Neural progenitor cell (in vitro differentiated cells): ENCODE data around the gene TMUB1. TPM values are rescaled to one million over a fixed set of nuclear protein-coding genes. Genes with fewer than 3 reads are reported as not detected.
A peak's percentile ranks its signal among the peaks of the same experiment; 100 is the strongest.

ENCODE experiments used
- DNase-seq: peaks from one replicate; pipeline ENCODE4 v3.0.0-alpha.2; 2016; ENCODE audit warnings: low spot score
- H2AFZ ChIP-seq: fragments of 200-600 bp; sonication (generic); replicated peaks from 2 replicates; pipeline ENCODE4 v1.6.1; 2016; ENCODE audit warnings: antibody characterized with exemption
- H3F3A ChIP-seq: fragments of 200-600 bp; sonication (generic); 2 replicates; pipeline ENCODE4 v1.6.1; 2016; ENCODE audit warnings: antibody characterized with exemption, low read depth
- H3K27ac ChIP-seq: fragments of 200-600 bp; sonication (generic); 2 replicates; pipeline ENCODE4 v1.5.1; 2016; ENCODE audit warnings: mild to moderate bottlenecking
- H3K27me3 ChIP-seq: fragments of 200-600 bp; sonication (generic); 2 replicates; pipeline ENCODE4 v1.6.1; 2016; ENCODE audit warnings: mild to moderate bottlenecking, moderate library complexity
- H3K36me3 ChIP-seq: fragments of 200-600 bp; sonication (generic); 2 replicates; pipeline ENCODE4 v1.5.1; 2016
- H3K4me1 ChIP-seq: fragments of 200-600 bp; sonication (generic); 2 replicates; pipeline ENCODE4 v1.6.1; 2016; ENCODE audit warnings: mixed run types
- H3K4me2 ChIP-seq: fragments of 200-600 bp; sonication (generic); 2 replicates; pipeline ENCODE4 v1.6.1; 2016
- H3K4me3 ChIP-seq: fragments of 200-600 bp; sonication (generic); 2 replicates; pipeline ENCODE4 v1.5.1; 2016
- H3K79me2 ChIP-seq: fragments of 200-600 bp; sonication (generic); 2 replicates; pipeline ENCODE4 v1.6.1; 2016; ENCODE audit warnings: low read depth
- H3K9ac ChIP-seq: fragments of 200-600 bp; sonication (generic); 2 replicates; pipeline ENCODE4 v1.6.1; 2016
- H3K9me3 ChIP-seq: fragments of 200-600 bp; sonication (generic); 2 replicates; pipeline ENCODE4 v1.5.1; 2016; ENCODE audit warnings: low read depth
- H4K20me1 ChIP-seq: fragments of 200-600 bp; sonication (generic); 2 replicates; pipeline ENCODE4 v1.6.1; 2016; ENCODE audit warnings: low read depth
- H3K27ac Mint-ChIP-seq: 3 replicates; pipeline ENCODE4 v1.8.0; 2021; ENCODE audit warnings: mixed read lengths
- H3K27me3 Mint-ChIP-seq: 2 replicates; pipeline ENCODE4 v1.8.0; 2022; ENCODE audit warnings: low read depth, mild to moderate bottlenecking, inconsistent platforms, moderate library complexity, mixed read lengths; ENCODE audit not compliant: insufficient read depth
- H3K36me3 Mint-ChIP-seq: 3 replicates; pipeline ENCODE4 v1.8.0; 2021; ENCODE audit warnings: mixed read lengths
- H3K4me1 Mint-ChIP-seq: 3 replicates; pipeline ENCODE4 v1.8.0; 2021; ENCODE audit warnings: mixed read lengths
- H3K4me3 Mint-ChIP-seq: 3 replicates; pipeline ENCODE4 v1.8.0; 2021; ENCODE audit warnings: mild to moderate bottlenecking, moderate library complexity, mixed read lengths
- H3K9me3 Mint-ChIP-seq: 3 replicates; pipeline ENCODE4 v1.8.0; 2020; ENCODE audit warnings: mixed read lengths
- CTCF ChIP-seq: fragments of 200-600 bp; sonication (generic); IDR thresholded peaks from 2 replicates; pipeline ENCODE4 v1.5.1; 2017; ENCODE audit warnings: antibody characterized with exemption, mild to moderate bottlenecking
- EZH2 ChIP-seq: fragments of 200-600 bp; sonication (generic); IDR thresholded peaks from 2 replicates; pipeline ENCODE4 v1.6.1; 2017; ENCODE audit warnings: antibody characterized with exemption, mild to moderate bottlenecking, moderate library complexity
- EZH2phosphoT487 ChIP-seq: fragments of 200-600 bp; sonication (generic); IDR thresholded peaks from 2 replicates; pipeline ENCODE4 v1.6.1; 2017; ENCODE audit warnings: antibody characterized with exemption
- total RNA-seq: library from RNA; depleted of rRNA; stranded (reverse); fragments of >200 nt; gene quantifications from 2 replicates; pipeline ENCODE4 v1.2.3, GENCODE V29; 2015; ENCODE audit warnings: low replicate concordance

TMUB1 gene
- total RNA-seq, 1 donor from 2014 or later, result 6.0 TPM

GRCh38 chr7:151076863-151077704, 6.2 kb downstream of the TMUB1 start:
- H4K20me1 ChIP-seq, result peaks cover 25% of the 10 kb centered on the region
- peaks cover 17% of the 10 kb centered on the region for H3K79me2 ChIP-seq
- H3K9me3 Mint-ChIP-seq, result no peaks in the 10 kb centered on the region
- H3K27me3 Mint-ChIP-seq, result peaks cover 12% of the 10 kb centered on the region
- H3K9me3 ChIP-seq, result no peaks in the 10 kb centered on the region
- peaks cover 38% of the 10 kb centered on the region for H3F3A ChIP-seq
- peaks cover 25% of the 10 kb centered on the region for H3K4me1 ChIP-seq
- H2AFZ ChIP-seq, result no peak overlapping the region
- H3K4me3 Mint-ChIP-seq, result no peak overlapping the region
- peak; percentile 46 for TF ChIP-seq CTCF
- TF ChIP-seq EZH2, result no peak
- TF ChIP-seq EZH2phosphoT487, result no peak
- no peak overlapping the region for H3K9ac ChIP-seq
- peaks cover 8% of the 10 kb centered on the region for H3K36me3 Mint-ChIP-seq
- DNase-seq, result peak; percentile 46
- no peaks in the 10 kb centered on the region for H3K27me3 ChIP-seq
- H3K4me1 Mint-ChIP-seq, result peaks cover 18% of the 10 kb centered on the region
- no peaks in the 10 kb centered on the region for H3K36me3 ChIP-seq
- H3K27ac Mint-ChIP-seq, result no peak overlapping the region
- H3K27ac ChIP-seq, result no peak overlapping the region
- no peak overlapping the region for H3K4me2 ChIP-seq
- no peak overlapping the region for H3K4me3 ChIP-seq

- no peak for DNase-seq
- no peak overlapping the region for H3K4me3 ChIP-seq
- H3F3A ChIP-seq, result peaks cover 28% of the 10 kb centered on the region
- peaks cover 14% of the 10 kb centered on the region for H3K4me1 ChIP-seq
- no peak overlapping the region for H2AFZ ChIP-seq
- H3K9ac ChIP-seq, result no peak overlapping the region
- Mint-ChIP-seq H3K27me3 (peaks cover 12% of the 10 kb centered on the region), H3K27ac (no peak overlapping the region), H3K36me3 (peaks cover 12% of the 10 kb centered on the region), H3K9me3 (no peaks in the 10 kb centered on the region), H3K4me3 (peak overlapping the region; percentile 46), H3K4me1 (peaks cover 16% of the 10 kb centered on the region)
- H3K9me3 ChIP-seq, result no peaks in the 10 kb centered on the region
- no peaks in the 10 kb centered on the region for H3K36me3 ChIP-seq
- no peak overlapping the region for H3K27ac ChIP-seq
- no peak overlapping the region for H3K4me2 ChIP-seq
- H3K79me2 ChIP-seq, result peaks cover 17% of the 10 kb centered on the region
- H4K20me1 ChIP-seq, result peaks cover 23% of the 10 kb centered on the region
- TF ChIP-seq EZH2phosphoT487 (no peak), EZH2 (no peak), CTCF (no peak)
- H3K27me3 ChIP-seq, result no peaks in the 10 kb centered on the region
Measured at GRCh38 chr7:151075978-151076426, 7.3 kb downstream of the TMUB1 start.

- H3K4me1 ChIP-seq, result peaks cover 14% of the 10 kb centered on the region
- H3K36me3 ChIP-seq, result no peaks in the 10 kb centered on the region
- H3K4me3 ChIP-seq, result no peak overlapping the region
- Mint-ChIP-seq H3K9me3 (no peaks in the 10 kb centered on the region), H3K36me3 (peaks cover 12% of the 10 kb centered on the region), H3K4me1 (peaks cover 16% of the 10 kb centered on the region), H3K27ac (peak overlapping the region; percentile 69), H3K27me3 (peaks cover 10% of the 10 kb centered on the region), H3K4me3 (peak overlapping the region; percentile 44)
- no peaks in the 10 kb centered on the region for H3K9me3 ChIP-seq
- H3F3A ChIP-seq, result peaks cover 25% of the 10 kb centered on the region
- H2AFZ ChIP-seq, result no peak overlapping the region
- no peak overlapping the region for H3K4me2 ChIP-seq
- no peaks in the 10 kb centered on the region for H3K27me3 ChIP-seq
- peaks cover 23% of the 10 kb centered on the region for H4K20me1 ChIP-seq
- no peak overlapping the region for H3K27ac ChIP-seq
- TF ChIP-seq EZH2phosphoT487, result no peak
- TF ChIP-seq CTCF, result no peak
- TF ChIP-seq EZH2, result no peak
- H3K9ac ChIP-seq, result no peak overlapping the region
- DNase-seq, result no peak
- peaks cover 17% of the 10 kb centered on the region for H3K79me2 ChIP-seq
Measured at GRCh38 chr7:151075662-151075971, 7.7 kb downstream of the TMUB1 start.
